ENCODE measurements around the gene FCSK.
"Not testable (repeated sequence)": the region's sequence is repeated elsewhere in the genome, so short reads cannot be mapped to it uniquely, and the experiment has no call there.

Gene FCSK

DNA sequence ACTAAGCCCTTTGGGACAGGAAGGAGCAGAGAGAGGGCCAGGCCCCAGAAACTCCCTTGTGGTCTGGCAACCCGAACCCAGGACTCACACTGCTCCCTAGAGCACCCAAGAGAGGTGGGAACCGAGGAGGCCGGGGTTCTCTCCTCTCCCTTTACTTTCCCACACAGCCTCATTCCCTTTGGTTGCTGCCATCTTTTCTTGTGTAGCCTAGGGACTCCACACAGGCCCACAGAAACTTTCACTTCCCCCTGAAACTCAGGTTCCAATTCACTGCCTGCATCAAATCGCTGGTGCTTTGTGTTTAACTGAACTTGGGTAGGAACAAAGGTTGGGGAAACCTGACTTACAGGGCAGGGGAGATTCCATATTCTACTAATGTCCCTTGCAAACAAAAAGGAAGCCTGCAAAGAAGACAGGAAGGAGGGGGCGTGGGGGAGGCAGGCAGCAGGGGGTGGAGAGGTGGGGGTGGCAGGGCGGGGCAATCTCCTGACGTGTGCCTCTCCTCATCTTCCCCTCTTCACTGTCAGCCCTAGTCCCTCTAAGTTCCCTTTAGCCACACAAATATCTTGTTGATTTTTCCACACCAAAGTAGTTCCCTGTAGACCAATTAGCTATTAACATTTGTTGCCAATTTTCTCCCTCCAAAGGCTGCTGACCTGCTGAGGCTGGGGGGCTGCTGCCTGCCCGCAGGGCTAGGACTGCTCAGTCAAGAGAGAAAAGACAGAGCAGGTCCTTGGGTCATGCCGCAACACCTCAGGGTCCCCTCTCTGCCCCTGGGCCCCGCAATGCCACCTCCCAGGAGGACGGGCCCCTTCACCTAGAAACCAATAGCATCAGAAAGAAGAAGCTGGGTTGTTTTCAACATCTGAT, 23.5 kb upstream of the FCSK start:
- peak; percentile 18 for DNase-seq (ENCODE audit: low read depth, low spot score)

DNA sequence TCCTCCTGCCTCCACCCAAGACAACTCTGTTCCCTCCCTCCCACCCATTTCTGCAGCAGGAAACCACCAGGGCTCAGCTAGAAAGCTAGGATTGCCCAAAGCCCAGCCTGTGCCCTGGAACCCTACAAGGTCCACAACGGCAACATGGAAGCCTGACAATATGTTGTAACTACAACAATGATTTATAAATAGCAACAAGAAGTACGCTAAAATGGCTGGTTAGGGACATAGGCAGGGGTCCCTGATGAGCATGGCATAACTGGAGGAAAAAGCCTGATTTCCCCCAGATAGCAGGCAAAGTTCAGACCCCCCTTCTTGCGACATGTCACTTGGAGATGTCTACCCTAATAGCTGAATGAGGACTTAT, 22.1 kb upstream of the FCSK start:
- no peak for DNase-seq (ENCODE audit: low read depth, low spot score)

DNA sequence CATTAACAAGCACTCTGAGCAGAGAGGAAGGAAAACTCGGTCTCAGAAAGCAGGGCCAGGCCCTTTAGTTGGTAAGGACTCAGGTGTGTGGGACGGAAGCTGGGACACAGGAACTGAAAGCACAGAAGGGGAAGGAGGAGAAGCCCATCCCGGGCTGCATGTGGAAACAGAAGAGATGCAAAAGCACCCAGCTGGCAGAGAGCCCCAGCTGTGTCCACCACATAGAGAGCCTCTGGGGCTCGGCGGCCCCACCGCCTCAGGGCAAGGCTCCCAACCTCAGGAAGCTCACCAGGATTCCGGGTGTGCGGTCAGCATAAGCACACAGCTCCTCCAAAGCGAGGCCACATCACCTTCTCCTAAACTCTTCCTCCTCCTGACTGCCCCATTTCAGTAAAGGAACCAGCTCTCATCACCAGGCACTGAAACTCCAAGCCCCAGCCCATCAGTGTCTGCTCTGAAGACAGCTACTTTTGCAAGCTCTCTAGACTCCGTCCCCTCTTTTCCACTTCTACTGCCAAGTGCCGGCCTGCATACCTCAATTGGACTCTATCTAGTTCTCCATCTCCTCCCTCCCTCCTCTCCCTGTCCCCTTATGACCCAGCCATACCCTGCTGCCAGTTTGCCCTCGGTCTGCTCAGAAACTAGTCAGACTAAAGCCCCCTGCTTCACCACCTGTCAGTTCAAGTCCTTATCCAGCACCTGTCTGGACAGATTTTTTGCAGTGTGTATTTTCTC, 21.5 kb upstream of the FCSK start:
- DNase-seq (ENCODE audit: low read depth, low spot score), result peak; percentile 36

- peak; percentile 51 for DNase-seq (ENCODE audit: low read depth, low spot score)
These were observed 20.8 kb upstream of the FCSK start for GRCh38 chr16:70433458-70434103.

GRCh38 chr16:70434484-70435260, 19.7 kb upstream of the FCSK start:
- no peak for DNase-seq (ENCODE audit: low read depth, low spot score)

GRCh38 chr16:70437017-70437581, 17.3 kb upstream of the FCSK start:
- DNase-seq (ENCODE audit: low read depth, low spot score), result peak; percentile 82

GRCh38 chr16:70437582-70438557, 16.5 kb upstream of the FCSK start:
- peak; percentile 63 for DNase-seq (ENCODE audit: low read depth, low spot score)

DNA sequence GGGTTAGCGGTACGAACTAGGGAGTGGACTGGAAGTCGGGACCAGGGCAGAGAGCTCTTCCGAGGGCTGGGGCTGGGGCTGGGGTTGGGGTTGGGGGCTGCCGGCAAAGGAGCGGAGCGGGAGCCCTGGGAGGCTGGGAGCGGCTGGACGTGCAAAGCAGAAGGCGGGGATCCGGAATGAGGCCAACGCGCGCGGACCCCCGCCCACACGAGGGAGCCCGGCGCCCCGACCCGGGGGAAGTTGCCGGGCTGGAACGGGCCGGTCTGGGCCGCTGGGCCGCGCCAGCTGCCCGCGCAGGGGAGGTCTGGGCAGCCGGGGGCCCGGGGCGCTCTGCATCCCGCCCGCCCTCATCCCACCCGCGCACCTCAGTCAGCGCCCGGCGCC, 15.8 kb upstream of the FCSK start:
- DNase-seq (ENCODE audit: low read depth, low spot score), result no peak

DNA sequence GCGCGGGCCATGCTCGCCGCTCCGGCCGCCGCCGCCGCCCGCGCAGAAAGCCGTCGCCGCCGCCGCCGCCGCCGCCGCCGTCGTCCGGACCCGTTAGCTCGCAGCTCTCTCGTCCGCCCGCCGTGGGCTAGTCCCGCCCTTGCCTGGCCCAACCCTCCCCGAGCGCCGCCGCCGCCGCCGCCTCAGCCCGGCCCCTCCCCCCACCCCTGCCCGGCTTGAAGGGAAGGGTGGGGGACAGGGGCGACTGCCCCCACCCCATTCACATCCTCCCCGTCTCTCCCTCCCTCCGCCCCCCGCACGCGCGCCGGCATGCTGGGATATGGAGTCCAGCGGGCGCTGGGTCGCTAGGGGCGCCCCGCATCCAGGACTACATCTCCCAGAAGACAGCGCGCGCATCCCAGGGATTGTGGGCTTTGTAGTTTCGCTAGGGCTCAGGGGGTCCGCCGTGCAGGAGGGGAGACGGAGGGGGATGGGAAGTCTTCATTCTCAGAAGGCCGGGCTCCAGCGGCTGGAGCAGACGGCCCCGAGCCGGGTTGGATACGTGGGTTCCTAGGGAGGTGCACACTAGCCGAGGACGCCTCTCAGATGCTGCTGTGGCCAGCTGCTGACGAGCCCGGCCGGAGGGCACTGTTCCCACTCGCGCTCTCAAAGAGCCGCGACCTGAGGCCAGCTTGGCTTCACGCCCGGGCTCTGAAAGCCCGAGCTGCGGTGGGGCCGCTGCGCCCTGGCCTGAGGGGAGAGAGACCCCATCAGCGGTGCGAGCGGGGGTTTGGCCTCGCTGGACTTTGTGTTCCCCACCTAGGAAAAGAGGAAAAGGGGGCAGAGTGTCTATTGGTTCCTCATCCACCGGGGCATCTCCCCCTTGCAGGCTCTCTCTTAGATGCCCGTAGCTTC, 15.2 kb upstream of the FCSK start, which contains the start of gene ST3GAL2:
ST3GAL2 (minus strand) TSS at position 132 of the 894 bp plus-strand sequence. CDS start 40,570 bp downstream, outside the sequence.
- peak; percentile 98 for DNase-seq (ENCODE audit: low read depth, low spot score)

GRCh38 chr16:70440009-70440692, 14.2 kb upstream of the FCSK start:
- no peak for DNase-seq (ENCODE audit: low read depth, low spot score)

- DNase-seq (ENCODE audit: low read depth, low spot score), result no peak
These were observed 12.9 kb upstream of the FCSK start for GRCh38 chr16:70441406-70441990.

GRCh38 chr16:70442344-70442743, 12.1 kb upstream of the FCSK start:
- DNase-seq (ENCODE audit: low read depth, low spot score), result no peak

DNA sequence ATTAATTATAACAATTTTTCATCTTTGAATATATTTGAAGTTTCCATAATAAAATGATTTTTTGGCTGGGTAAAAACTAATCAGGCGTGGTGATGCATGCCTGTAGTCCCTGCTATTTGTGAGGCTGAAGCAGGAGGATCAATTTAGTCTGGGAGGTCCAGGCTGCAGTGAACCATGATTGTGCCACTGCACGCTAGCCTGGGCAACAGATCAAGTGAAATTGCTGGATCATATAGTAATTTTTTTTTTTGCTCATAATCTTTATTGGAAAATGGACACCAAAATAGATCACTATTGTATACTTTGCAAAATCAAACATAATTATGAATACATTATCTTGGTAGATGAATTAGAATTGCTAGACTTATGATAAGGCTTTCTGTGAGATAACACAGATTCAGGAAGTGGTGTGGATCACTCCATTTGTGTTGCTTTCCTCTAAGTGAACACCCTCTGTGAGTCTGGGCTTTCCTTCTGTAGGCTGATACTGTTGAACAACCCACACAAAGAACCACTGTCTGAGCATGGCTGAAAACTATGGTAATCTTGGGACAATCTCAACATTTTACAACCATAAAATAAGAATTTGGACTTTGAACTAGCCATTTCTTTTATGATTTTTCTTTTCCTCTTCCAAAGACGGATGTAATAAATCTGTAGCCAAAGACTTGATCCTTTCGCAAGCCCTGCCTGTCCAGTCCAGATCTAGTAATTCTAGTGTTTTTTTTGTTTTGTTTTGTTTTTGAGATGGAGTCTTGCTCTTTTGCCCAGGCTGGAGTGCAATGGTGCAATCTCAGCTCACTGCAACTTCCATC, 9.9 kb upstream of the FCSK start:
- no peak for DNase-seq (ENCODE audit: low read depth, low spot score)

DNA sequence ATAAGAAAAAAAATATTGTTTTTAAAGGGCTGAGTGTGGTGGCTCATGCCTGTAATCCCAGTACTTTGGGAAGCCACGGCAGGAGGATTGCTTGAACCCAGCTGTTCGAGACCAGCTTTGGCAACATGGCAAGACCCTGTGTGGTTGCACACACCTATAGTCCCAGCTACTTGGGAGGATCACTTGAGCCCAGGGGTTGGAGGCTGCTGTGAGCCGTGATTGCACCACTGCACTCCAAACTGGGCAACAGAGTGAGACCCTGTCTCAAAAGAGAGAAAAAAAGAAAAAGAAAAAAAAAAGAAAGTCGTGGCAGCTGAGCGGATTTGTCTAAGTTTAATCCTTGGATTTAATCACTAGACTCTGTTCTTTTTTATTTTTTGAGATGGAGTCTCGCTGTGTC, 6.3 kb upstream of the FCSK start:
- DNase-seq (ENCODE audit: low read depth, low spot score), result no peak

GRCh38 chr16:70450142-70451003, 4.0 kb upstream of the FCSK start:
- DNase-seq (ENCODE audit: low read depth, low spot score), result not testable (repeated sequence)

- DNase-seq (ENCODE audit: low read depth, low spot score), result not testable (repeated sequence)
These were observed 3.4 kb upstream of the FCSK start for GRCh38 chr16:70451004-70451340.
